Stomach (tissue), 9 donors: Measurements from ENCODE around the gene HOXB8. TPM values are rescaled to one million over a fixed set of nuclear protein-coding genes. Genes with fewer than 3 reads are reported as not detected.

Source experiments
- DNase-seq, 2 donors: peaks; one replicate each; pipeline versions ENCODE4 v3.0.0 to v3.0.0-alpha.2; 2013 to 2019
- H3K27ac ChIP-seq, 5 donors: fragments of 200-600 bp in 4 of 5; sonication (generic) in 4 of 5; one replicate each; pipeline ENCODE4 v1.5.1; 2013 to 2019; ENCODE audit warnings: mild to moderate bottlenecking in 1 of 5, moderate library complexity in 1 of 5
- H3K27me3 ChIP-seq, 3 donors: fragments of 200-600 bp; sonication (generic); one replicate each; pipeline ENCODE4 v1.5.1; 2017 to 2019; ENCODE audit warnings: mixed run types in 1 of 3
- H3K36me3 ChIP-seq, 4 donors: fragments of 200-600 bp; sonication (generic); 1 replicate in 3 of 4; 2 replicates in 1 of 4; pipeline ENCODE4 v1.5.1; 2016 to 2019
- H3K4me1 ChIP-seq, 4 donors: fragments of 200-600 bp; sonication (generic); one replicate each; pipeline ENCODE4 v1.5.1; 2016 to 2019
- H3K4me3 ChIP-seq, 4 donors: fragments of 200-600 bp; sonication (generic) in 3 of 4; one replicate each; pipeline ENCODE4 v1.5.1; 2016 to 2019; ENCODE audit warnings: mild to moderate bottlenecking in 1 of 4
- H3K9me3 ChIP-seq, 4 donors: fragments of 200-600 bp; sonication (generic); one replicate each; pipeline ENCODE4 v1.5.1; 2016 to 2019
- CTCF ChIP-seq, 7 experiments: fragments of 450-650 bp in 4 of 7; fragments of 200-600 bp in 3 of 7; sonication (generic) in 3 of 7; IDR thresholded peaks; one replicate each; pipeline ENCODE4 v1.5.1; 2016 to 2019; ENCODE audit warnings: antibody characterized with exemption in 7 of 7, control low read depth in 2 of 7, mild to moderate bottlenecking in 1 of 7
- EP300 ChIP-seq: sonication (generic); formaldehyde crosslinking; IDR thresholded peaks from one replicate; pipeline ENCODE4 v1.6.1; 2017; ENCODE audit warnings: antibody characterized with exemption
- POLR2A ChIP-seq, 4 donors: fragments of 450-650 bp; IDR thresholded peaks; one replicate each; pipeline ENCODE4 v1.6.1; 2016; ENCODE audit warnings: antibody characterized with exemption in 4 of 4, control low read depth in 2 of 4, mild to moderate bottlenecking in 1 of 4, moderate library complexity in 1 of 4
- POLR2AphosphoS5 ChIP-seq, 3 donors: sonication (generic); formaldehyde crosslinking; IDR thresholded peaks; one replicate each; pipeline ENCODE4 v1.6.1; 2016; ENCODE audit warnings: antibody characterized with exemption in 3 of 3
- WGBS, 5 donors: extraction: QIAGEN DNeasy Blood & Tissue Kit in 3 of 5; methylation state at CpG; one replicate each; pipeline versions ENCODE4 v1.1.5 to v1.1.7; 2013 to 2018; 5-methylcytosine and 5-hydroxymethylcytosine counted together
- intact Hi-C: fragments of 100-400 bp; cut with DNase I; formaldehyde crosslinking; loops from one replicate; pipeline ENCODE4 v1.15.1; 2023; ENCODE audit warnings: low total_unique reads
- polyA plus RNA-seq, 3 donors: library from polyadenylated mRNA; stranded (reverse); fragments of 200-250 nt; gene quantifications; one replicate each; pipeline ENCODE4 v1.2.3, GENCODE V29; 2013
- total RNA-seq, 5 donors: library from RNA; depleted of rRNA; stranded (reverse); fragments of >200 nt; gene quantifications; one replicate each; pipeline versions ENCODE4 v1.1.0 to v1.2.3, GENCODE V29; 2014 to 2016
- donor health status: healthy with polysubstance abuse.
- donor health status: Bipolar disorder and iron deficiency.
- donor health status: healthy.

The HOXB8 gene
- total and polyA plus RNA-seq, 8 donors = 0.46 to 13.0 (median 1.3) TPM; not detected in 1

DNA sequence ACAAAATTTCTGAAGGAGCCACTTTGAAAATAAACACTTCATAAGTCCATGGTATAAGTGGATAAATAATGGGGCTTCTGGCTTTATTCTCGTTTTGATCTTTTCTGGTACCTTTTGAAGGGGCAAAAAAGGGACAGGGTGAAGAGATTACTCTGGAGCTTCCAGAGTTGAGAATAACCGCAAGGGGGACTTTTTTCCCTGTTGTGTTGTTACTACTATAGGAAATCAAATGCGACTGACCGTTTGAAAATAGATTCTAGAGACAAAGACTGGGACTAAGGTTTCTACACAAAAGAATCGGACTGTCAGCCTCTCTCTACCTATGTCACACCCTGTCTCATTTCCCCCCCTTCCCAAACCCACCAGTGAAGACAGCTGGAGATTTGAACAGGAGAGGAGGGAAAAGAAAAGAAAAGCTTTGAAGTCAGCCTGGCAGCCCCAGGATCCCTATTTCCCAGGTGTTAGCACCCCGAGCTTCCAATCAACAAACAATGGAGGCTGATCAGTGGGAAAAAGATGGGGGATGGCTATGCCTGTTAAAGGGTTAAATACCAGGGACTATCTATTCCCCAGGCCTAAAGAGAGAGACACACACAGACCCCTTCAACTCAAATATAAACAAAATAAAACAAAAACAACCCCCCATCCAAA lies 45.3 kb downstream of the HOXB8 start:
- peak overlapping the region; percentile 51 to 95 (median 93) for H3K27ac ChIP-seq
- peak overlapping the region; percentile 27 to 57 (median 38) for H3K4me3 ChIP-seq
- intact Hi-C loops = no loop called here
- peaks cover 0 to 100% (median 45%) of the 10 kb centered on the region in 3 donors for H3K27me3 ChIP-seq
- peaks cover 11 to 89% (median 56%) of the 10 kb centered on the region in 4 donors for H3K4me1 ChIP-seq
- 23 to 32% (median 30%) methylated on average over 6 of the region's 6 CpGs for WGBS, 5 donors
- TF ChIP-seq POLR2AphosphoS5 (IDR thresholded peaks at IDR 0.05) (no peak), CTCF (IDR thresholded peaks at IDR 0.05) (no peak), EP300 (no peak), POLR2A (IDR thresholded peaks at IDR 0.05) (no peak)
- no peaks in the 10 kb centered on the region for H3K9me3 ChIP-seq
- DNase-seq = no peak
- H3K36me3 ChIP-seq = no peaks in the 10 kb centered on the region

- no peak for TF ChIP-seq POLR2A (IDR thresholded peaks at IDR 0.05)
- no peak for TF ChIP-seq EP300
- TF ChIP-seq CTCF (IDR thresholded peaks at IDR 0.05) = no peak
Observed at GRCh38 chr17:48569240-48569582, 45.9 kb downstream of the HOXB8 start.

GRCh38 chr17:48568499-48569239 lies 46.4 kb downstream of the HOXB8 start:
- DNase-seq = no peak
- peaks cover 18 to 94% (median 59%) of the 10 kb centered on the region in 4 donors for H3K4me1 ChIP-seq
- no peaks in the 10 kb centered on the region for H3K9me3 ChIP-seq
- H3K36me3 ChIP-seq = no peaks in the 10 kb centered on the region
- H3K4me3 ChIP-seq = peak overlapping the region; percentile 27 to 57 (median 34)
- H3K27me3 ChIP-seq = peaks cover 0 to 100% (median 47%) of the 10 kb centered on the region in 3 donors
- H3K27ac ChIP-seq = peak overlapping the region; percentile 14 to 95 (median 93)
- TF ChIP-seq EP300 = no peak
- intact Hi-C loops = no loop called here
- WGBS, 5 donors = 15 to 21% (median 19%) methylated on average over 33 of the region's 33 CpGs

More at GRCh38 chr17:48569240-48569582, 45.9 kb downstream of the HOXB8 start:
- Histone ChIP-seq H3K4me3 (peak overlapping the region; percentile 27 to 57 (median 34)), H3K27me3 (peaks cover 0 to 100% (median 46%) of the 10 kb centered on the region in 3 donors), H3K4me1 (peaks cover 17 to 90% (median 57%) of the 10 kb centered on the region in 4 donors), H3K27ac (peak overlapping the region; percentile 14 to 95 (median 93)), H3K9me3 (no peaks in the 10 kb centered on the region), H3K36me3 (no peaks in the 10 kb centered on the region)
- intact Hi-C loops = no loop called here
- no peak for DNase-seq
- WGBS, 5 donors = 12 to 34% (median 23%) methylated on average over 3 of the region's 3 CpGs

DNA sequence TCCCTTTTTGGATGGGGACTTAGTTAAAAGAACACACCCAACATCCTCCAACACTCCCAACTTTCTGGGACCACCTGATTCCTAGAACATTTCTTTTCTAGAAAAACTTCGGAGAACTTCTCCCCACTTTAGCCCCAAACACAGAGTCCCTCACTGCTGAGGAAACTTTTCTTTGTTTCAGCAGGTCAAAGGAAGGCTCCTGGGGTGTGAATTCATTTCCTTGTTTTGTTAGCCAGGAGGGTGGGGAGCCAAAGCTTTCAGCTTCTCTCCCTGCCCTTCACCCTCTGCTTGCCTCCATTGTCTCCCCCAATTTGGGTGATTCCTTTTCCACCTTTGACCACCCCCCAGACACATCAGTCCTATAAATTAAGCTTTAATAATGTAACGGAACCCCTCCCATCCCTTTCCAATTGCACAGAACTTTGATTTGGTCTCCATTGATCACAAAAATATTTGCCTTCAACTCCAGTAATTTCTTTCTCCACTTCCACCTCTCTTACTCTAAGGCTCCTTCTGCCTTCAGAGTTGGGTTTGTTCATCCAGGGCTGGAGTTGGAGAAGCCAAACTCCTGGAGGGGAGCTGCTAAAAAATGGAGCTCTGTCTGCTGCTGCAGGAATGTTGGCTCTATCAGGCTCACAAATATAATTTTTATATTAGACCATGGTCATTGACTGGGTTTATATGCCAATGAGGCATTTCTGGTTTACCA lies 47.3 kb downstream of the HOXB8 start:
- Histone ChIP-seq H3K36me3 (no peaks in the 10 kb centered on the region), H3K27me3 (peaks cover 0 to 100% (median 46%) of the 10 kb centered on the region in 3 donors), H3K27ac (peak overlapping the region in 4 of 5 donors; percentile 54 to 95 (median 93)), H3K4me1 (peaks cover 24 to 94% (median 61%) of the 10 kb centered on the region in 4 donors), H3K4me3 (peak overlapping the region; percentile 27 to 57 (median 34)), H3K9me3 (no peaks in the 10 kb centered on the region)
- no peak for DNase-seq
- no peak for TF ChIP-seq POLR2A (IDR thresholded peaks at IDR 0.05)
- TF ChIP-seq POLR2AphosphoS5 (IDR thresholded peaks at IDR 0.05) = no peak
- TF ChIP-seq EP300 = no peak
- no peak for TF ChIP-seq CTCF (IDR thresholded peaks at IDR 0.05)
- 36 to 48% (median 43%) methylated on average over 2 of the region's 2 CpGs for WGBS, 5 donors
- intact Hi-C loops = no loop called here
